SJCRH30 (cell line): ENCODE data around the gene CERS1. TPM values are rescaled to one million over a fixed set of nuclear protein-coding genes. Genes with fewer than 3 reads are reported as not detected.

Source experiments
- DNase-seq, 2 experiments: peaks; one replicate each; pipeline ENCODE4 v3.0.0-alpha.2; 2015 to 2020
- H3K27ac ChIP-seq: fragments of 250-450 bp; sonication (Bioruptor Pico); 2 replicates; pipeline ENCODE4 v1.5.1; 2020; ENCODE audit warnings: mild to moderate bottlenecking, moderate library complexity
- H3K27me3 ChIP-seq: fragments of 250-450 bp; sonication (Bioruptor Pico); 2 replicates; pipeline ENCODE4 v1.5.1; 2020; ENCODE audit warnings: mild to moderate bottlenecking, moderate library complexity
- H3K36me3 ChIP-seq: fragments of 250-450 bp; sonication (Bioruptor Pico); 2 replicates; pipeline ENCODE4 v1.5.1; 2020; ENCODE audit warnings: mild to moderate bottlenecking, moderate library complexity
- H3K4me1 ChIP-seq: fragments of 250-450 bp; sonication (Bioruptor Pico); 2 replicates; pipeline ENCODE4 v1.5.1; 2020; ENCODE audit warnings: mild to moderate bottlenecking, moderate library complexity
- H3K4me3 ChIP-seq: fragments of 250-450 bp; sonication (Bioruptor Pico); 2 replicates; pipeline ENCODE4 v1.5.1; 2020; ENCODE audit warnings: mild to moderate bottlenecking, moderate library complexity
- H3K9me3 ChIP-seq: fragments of 250-450 bp; sonication (Bioruptor Pico); replicated peaks from 2 replicates; pipeline ENCODE4 v1.5.1; 2020; ENCODE audit warnings: mild to moderate bottlenecking, moderate library complexity
- total RNA-seq: library from RNA; depleted of rRNA; stranded (reverse); fragments of >200 nt; shearing (Covaris generic); gene quantifications from 2 replicates; pipeline ENCODE4 v1.2.3, GENCODE V29; 2014

The CERS1 gene
- total RNA-seq, 1 experiment from 2014 or later: 6.1 TPM

DNA sequence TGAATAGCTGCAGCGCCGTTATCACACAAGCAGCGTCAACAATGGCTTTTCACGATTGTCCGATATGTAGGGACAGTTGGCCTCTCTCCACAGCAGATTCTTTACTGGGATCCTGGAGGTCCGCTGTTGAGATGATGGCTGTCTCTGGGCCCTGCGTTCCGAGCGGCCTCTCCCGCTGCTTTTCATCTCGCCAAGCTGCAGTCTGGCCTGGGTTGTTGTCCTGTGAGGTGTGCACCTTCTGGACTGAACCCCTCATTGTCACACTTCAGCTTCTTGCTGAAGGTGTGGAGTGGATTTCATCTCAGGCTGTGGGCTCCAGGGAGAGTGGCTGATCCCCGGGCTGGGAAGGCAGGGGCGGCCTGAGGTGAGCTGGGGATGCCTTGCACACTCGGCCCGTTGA, 54.6 kb downstream of the CERS1 start:
- Histone ChIP-seq H3K27me3 (no peaks in the 10 kb centered on the region), H3K9me3 (no peaks in the 10 kb centered on the region), H3K27ac (no peak overlapping the region), H3K4me3 (no peak overlapping the region), H3K4me1 (peaks cover 11% of the 10 kb centered on the region), H3K36me3 (peaks cover 4% of the 10 kb centered on the region; the same call in 1 of the 2 replicates)
- DNase-seq: no peak

GRCh38 chr19:18840288-18841267, 55.4 kb downstream of the CERS1 start:
- Histone ChIP-seq H3K9me3 (no peaks in the 10 kb centered on the region), H3K36me3 (peaks cover 8% of the 10 kb centered on the region; the same call in 1 of the 2 replicates), H3K27me3 (no peaks in the 10 kb centered on the region), H3K27ac (no peak overlapping the region), H3K4me3 (no peak overlapping the region), H3K4me1 (peaks cover 11% of the 10 kb centered on the region)
- DNase-seq: no peak

- Histone ChIP-seq H3K36me3 (peaks cover 16% of the 10 kb centered on the region; the same call in 1 of the 2 replicates), H3K9me3 (no peaks in the 10 kb centered on the region), H3K27me3 (no peaks in the 10 kb centered on the region), H3K27ac (no peak overlapping the region), H3K4me3 (no peak overlapping the region), H3K4me1 (peaks cover 11% of the 10 kb centered on the region)
- no peak for DNase-seq
Observed at GRCh38 chr19:18839465-18840287, 56.3 kb downstream of the CERS1 start.

DNA sequence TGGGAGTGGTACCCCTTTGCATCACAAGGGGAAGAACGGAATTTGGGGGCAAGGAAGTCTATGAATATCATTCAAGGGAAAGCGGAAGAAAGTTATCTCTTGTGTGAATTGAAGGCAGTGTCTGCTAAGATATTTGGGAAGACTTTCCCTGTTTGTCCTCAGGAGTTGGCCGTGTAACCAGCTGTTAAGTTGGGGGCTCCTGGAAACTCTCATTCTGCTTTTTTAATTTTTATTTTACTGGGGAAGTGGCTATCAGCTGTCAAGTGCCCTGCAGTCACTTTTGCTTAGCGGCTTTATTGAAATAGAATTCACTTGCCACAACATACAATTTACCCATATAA, 61.3 kb downstream of the CERS1 start:
- DNase-seq: no peak
- no peaks in the 10 kb centered on the region for H3K27me3 ChIP-seq
- H3K36me3 ChIP-seq: peaks cover 21% of the 10 kb centered on the region; the same call in 1 of the 2 replicates
- H3K4me3 ChIP-seq: no peak overlapping the region
- peaks cover 6% of the 10 kb centered on the region; the same call in 1 of the 2 replicates for H3K4me1 ChIP-seq
- H3K9me3 ChIP-seq: no peaks in the 10 kb centered on the region
- no peak overlapping the region for H3K27ac ChIP-seq

GRCh38 chr19:18833849-18834643, 61.9 kb downstream of the CERS1 start:
- peaks cover 6% of the 10 kb centered on the region; the same call in 1 of the 2 replicates for H3K4me1 ChIP-seq
- no peak overlapping the region for H3K27ac ChIP-seq
- DNase-seq: no peak
- H3K27me3 ChIP-seq: no peaks in the 10 kb centered on the region
- H3K9me3 ChIP-seq: no peaks in the 10 kb centered on the region
- peaks cover 21% of the 10 kb centered on the region; the same call in 1 of the 2 replicates for H3K36me3 ChIP-seq
- H3K4me3 ChIP-seq: no peak overlapping the region

DNA sequence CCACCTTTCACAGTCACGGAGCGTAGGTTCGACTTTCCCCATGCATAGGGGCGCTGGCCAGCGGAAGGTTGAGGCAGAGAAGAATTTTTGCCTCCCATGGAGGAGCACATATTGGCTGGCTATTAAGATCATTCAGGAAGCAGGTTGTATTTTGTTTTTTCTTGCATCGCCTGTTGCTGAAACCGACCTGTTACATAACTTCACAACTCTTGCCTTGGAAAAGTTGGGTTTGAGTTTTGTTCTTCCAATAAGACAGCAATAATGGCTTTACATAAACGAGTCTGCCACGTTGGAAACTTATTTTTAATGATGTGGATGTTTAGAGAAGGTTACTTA, 62.8 kb downstream of the CERS1 start:
- no peaks in the 10 kb centered on the region for H3K9me3 ChIP-seq
- H3K4me1 ChIP-seq: peaks cover 6% of the 10 kb centered on the region; the same call in 1 of the 2 replicates
- no peaks in the 10 kb centered on the region for H3K27me3 ChIP-seq
- H3K4me3 ChIP-seq: peak overlapping the region; percentile 86
- H3K27ac ChIP-seq: no peak overlapping the region
- H3K36me3 ChIP-seq: peaks cover 21% of the 10 kb centered on the region; the same call in 1 of the 2 replicates
- DNase-seq: no peak

DNA sequence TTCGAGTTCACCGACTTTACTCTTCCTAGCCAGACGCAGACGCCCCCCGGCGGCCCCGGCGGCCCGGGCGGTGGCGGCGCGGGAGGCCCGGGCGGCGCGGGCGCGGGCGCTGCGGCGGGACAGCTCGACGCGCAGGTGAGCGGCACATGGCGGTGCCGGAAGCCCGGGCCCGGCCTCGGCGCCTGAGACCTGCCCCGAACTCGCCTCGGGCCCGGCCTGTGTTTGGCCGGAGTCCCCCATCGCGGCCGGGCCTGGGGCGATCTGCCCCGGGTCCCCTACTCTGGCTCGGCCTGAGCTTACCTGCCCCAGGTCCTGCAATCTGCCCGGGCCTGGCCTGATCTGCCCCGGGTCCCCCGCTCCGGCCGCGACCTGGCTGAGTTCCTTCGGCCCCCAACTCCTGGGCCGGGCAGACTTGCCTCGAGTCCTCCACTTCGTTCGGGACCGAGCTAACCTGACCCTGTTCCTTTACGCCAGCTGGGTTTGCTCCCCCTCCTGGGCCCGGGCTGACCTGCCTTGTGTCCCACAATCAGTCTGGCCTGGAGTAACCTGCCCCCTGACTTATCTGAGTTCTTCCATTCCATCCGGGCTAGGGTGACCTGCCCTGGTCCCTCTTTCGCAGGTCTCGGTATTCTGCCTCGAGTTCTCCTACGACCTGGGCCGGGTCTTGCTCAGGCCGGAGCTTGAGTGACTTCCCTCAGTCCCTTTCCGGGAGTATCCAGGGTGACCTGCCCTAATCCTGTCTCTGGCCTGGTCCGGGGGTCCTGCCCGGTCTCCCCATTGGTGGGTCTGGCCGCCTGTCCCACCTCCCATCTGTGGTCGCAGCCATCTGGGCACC, 63.4 kb downstream of the CERS1 start:
- no peaks in the 10 kb centered on the region for H3K27me3 ChIP-seq
- H3K27ac ChIP-seq: no peak overlapping the region; the same call in 1 of the 2 replicates
- peaks cover 6% of the 10 kb centered on the region; the same call in 1 of the 2 replicates for H3K4me1 ChIP-seq
- no peaks in the 10 kb centered on the region for H3K9me3 ChIP-seq
- peaks cover 21% of the 10 kb centered on the region; the same call in 1 of the 2 replicates for H3K36me3 ChIP-seq
- peak overlapping the region; percentile 86 for H3K4me3 ChIP-seq
- peak in 1 of 2 experiments; percentile 28 for DNase-seq

GRCh38 chr19:18831524-18832305, 64.2 kb downstream of the CERS1 start, which contains the start of gene UPF1:
UPF1 (plus strand) TSS chr19:18831959; CDS start chr19:18832210, 251 bp downstream.
- H3K27ac ChIP-seq: no peak within 1 kb of the TSS; the same call in 1 of the 2 replicates
- peaks cover 6% of the 10 kb centered on the region; the same call in 1 of the 2 replicates for H3K4me1 ChIP-seq
- peaks cover 18% of the 10 kb centered on the region; the same call in 1 of the 2 replicates for H3K36me3 ChIP-seq
- peak; percentile 94 to 96 for DNase-seq
- H3K9me3 ChIP-seq: no peaks in the 10 kb centered on the region
- H3K4me3 ChIP-seq: peak within 1 kb of the TSS; percentile 86
- no peaks in the 10 kb centered on the region for H3K27me3 ChIP-seq

- H3K36me3 ChIP-seq: peaks cover 12% of the 10 kb centered on the region; the same call in 1 of the 2 replicates
- no peaks in the 10 kb centered on the region for H3K9me3 ChIP-seq
- no peak for DNase-seq
- H3K27ac ChIP-seq: no peak overlapping the region
- H3K4me1 ChIP-seq: peaks cover 6% of the 10 kb centered on the region; the same call in 1 of the 2 replicates
- no peak overlapping the region for H3K4me3 ChIP-seq
- H3K27me3 ChIP-seq: no peaks in the 10 kb centered on the region
Observed at GRCh38 chr19:18830488-18830887, 65.5 kb downstream of the CERS1 start.

DNA sequence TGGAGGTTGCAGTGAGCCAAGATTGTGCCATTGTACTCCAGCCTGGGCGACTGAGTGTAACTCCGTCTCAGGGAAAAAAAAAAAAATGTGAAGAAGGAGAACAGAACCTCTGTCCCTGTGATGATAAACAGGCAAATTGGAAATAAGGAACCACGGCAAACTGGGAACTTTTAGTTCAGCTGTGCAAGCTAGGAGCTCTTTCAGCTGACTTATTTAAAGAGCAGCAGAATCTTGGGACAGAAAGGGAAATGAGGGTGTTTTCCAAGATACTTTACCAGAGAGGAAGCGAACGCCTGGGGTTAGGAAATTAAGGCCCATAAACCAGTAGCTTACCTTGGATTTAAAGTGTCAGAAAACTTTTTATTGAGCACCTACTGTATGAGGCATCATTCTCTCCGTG, 67.2 kb downstream of the CERS1 start:
- Histone ChIP-seq H3K27ac (no peak overlapping the region), H3K4me1 (peaks cover 3% of the 10 kb centered on the region; the same call in 1 of the 2 replicates), H3K36me3 (peaks cover 2% of the 10 kb centered on the region; the same call in 1 of the 2 replicates), H3K4me3 (no peak overlapping the region), H3K27me3 (no peaks in the 10 kb centered on the region), H3K9me3 (no peaks in the 10 kb centered on the region)
- no peak for DNase-seq
